Measurements from ENCODE around the gene CHRDL2. TPM values are rescaled to one million over a fixed set of nuclear protein-coding genes. Genes with fewer than 3 reads are reported as not detected.

CHRDL2 gene
- total and polyA plus RNA-seq, 2 of the 4 experiments (the other 2 are of a cell fraction), result 0.80 TPM; not detected in 1

GRCh38 chr11:74748211-74749126 is 17.2 kb upstream of the CHRDL2 start, which contains the start of gene RNF169:
Gene RNF169 (plus strand): TSS chr11:74748849. CDS start chr11:74748881, 32 bp downstream.
- Histone ChIP-seq H3K23ac (ENCODE audit: low read depth, low read length) (peak within 1 kb of the TSS; percentile 90), H2BK20ac (ENCODE audit: low read depth, low read length) (peak within 1 kb of the TSS; percentile 47; the same call in 1 of the 2 replicates), H2AK5ac (ENCODE audit: low read depth, low read length) (peak within 1 kb of the TSS; percentile 82), H3K9me3 (ENCODE audit: control insufficient read depth, insufficient read depth, low read length) (no peaks in the 10 kb centered on the region), H4K91ac (ENCODE audit: insufficient read depth, low read depth, low read length) (peak within 1 kb of the TSS; percentile 69), H3K9ac (ENCODE audit: low read depth, low read length) (peak within 1 kb of the TSS; percentile 89), H3K4ac (ENCODE audit: low read depth, low read length) (peak within 1 kb of the TSS; percentile 88), H3K4me3 (ENCODE audit: insufficient read depth, low read depth, low read length) (peak within 1 kb of the TSS; percentile 90), H4K20me1 (ENCODE audit: insufficient read depth, low read length) (peaks cover 4% of the 10 kb centered on the region; the same call in 1 of the 2 replicates), H3K79me1 (ENCODE audit: low read depth in 1 of 2, low read length in 2 of 2) (peaks cover 4 to 24% of the 10 kb centered on the region in 2 experiments; a peak in 2 of 4 replicates), H4K8ac (ENCODE audit: low read depth in 2 of 2, low read length in 2 of 2) (peak within 1 kb of the TSS; percentile 66 to 91), H3K9me1 (ENCODE audit: insufficient read depth, low read length) (peaks cover 10% of the 10 kb centered on the region), H3K36me3 (ENCODE audit: control insufficient read depth, insufficient read depth, low read length) (no peaks in the 10 kb centered on the region), H2BK120ac (ENCODE audit: low read depth, low read length) (peak within 1 kb of the TSS; percentile 43), H3K14ac (replicated peaks; ENCODE audit: low read depth, low read length) (peak within 1 kb of the TSS; percentile 93), H2AK9ac (replicated peaks; ENCODE audit: low read depth, low read length, poor library complexity) (peak within 1 kb of the TSS; percentile 95), H3K27ac (ENCODE audit: insufficient read depth, low read length) (peak within 1 kb of the TSS; percentile 85), H3K56ac (ENCODE audit: extremely low read depth, insufficient read depth, low read length) (no peak within 1 kb of the TSS; the same call in none of the 2 replicates), H3K4me1 (ENCODE audit: control insufficient read depth, insufficient read depth, low read length) (peaks cover 13% of the 10 kb centered on the region), H4K5ac (ENCODE audit: low read depth, low read length) (peak within 1 kb of the TSS; percentile 68), H2AFZ (replicated peaks; ENCODE audit: low read length, poor library complexity) (peak within 1 kb of the TSS; percentile 91), H3K18ac (ENCODE audit: low read depth, low read length) (peak within 1 kb of the TSS; percentile 68), H3K4me2 (ENCODE audit: low read depth, low read length) (peak within 1 kb of the TSS; percentile 91), H3K27me3 (ENCODE audit: control insufficient read depth, insufficient read depth, low read length) (no peaks in the 10 kb centered on the region), H2BK15ac (ENCODE audit: low read depth, low read length) (peak within 1 kb of the TSS; percentile 91; the same call in 2 of the 3 replicates), H2BK5ac (ENCODE audit: low read depth, low read length, poor library complexity, severe bottlenecking) (peak within 1 kb of the TSS; percentile 79)
- TF ChIP-seq USF2 (IDR thresholded peaks at IDR 0.05; ENCODE audit: low read depth, low read length) (no peak), MAFK (IDR thresholded peaks at IDR 0.05; ENCODE audit: low read depth, low read length) (no peak), SMC3 (IDR thresholded peaks at IDR 0.05; ENCODE audit: low read depth, low read length) (no peak), MAZ (IDR thresholded peaks at IDR 0.05; ENCODE audit: borderline replicate concordance, low read depth, low read length) (peak; percentile 78; the same call in 1 of the 2 replicates), RFX5 (IDR thresholded peaks at IDR 0.05; ENCODE audit: low read depth, low read length) (0 out of 2 replicates have a peak, but pooled peaks have one; percentile 40), ELK1 (IDR thresholded peaks at IDR 0.05; ENCODE audit: borderline replicate concordance, low read depth, low read length) (no peak), POLR2A (IDR thresholded peaks at IDR 0.05; ENCODE audit: low read depth, low read length) (peak; percentile 92), MXI1 (IDR thresholded peaks at IDR 0.05; ENCODE audit: borderline replicate concordance, low read depth, low read length) (no peak)
- peak; percentile 96 for DNase-seq
- dilution Hi-C loops (cut with HindIII; ENCODE audit: low sequenced_read_pairs, unreplicated experiment), result loop anchor here (25.0 kb wide), 1 partner anchor 136 kb away; no protein-coding TSS in a partner anchor
- in situ Hi-C loops (cut with MboI; ENCODE audit: low sequenced_read_pairs), result no loop called here
- intact Hi-C loops (cut with micrococcal nuclease), result loop anchor here (2.0 kb wide), 1 partner anchor 26 kb away; no protein-coding TSS in a partner anchor
- peak; percentile 99 for ATAC-seq (ENCODE audit: low read depth)
- 2% methylated on average over 21 of the region's 47 CpGs; no CpG with 5 or more reads in 1 of the 2 experiments for WGBS, 2 experiments (ENCODE audit: extremely low coverage in 2 of 2, insufficient read length in 1 of 2)
- ChIA-PET POLR2A (ENCODE audit: unreplicated experiment) (interaction anchor here (0.6 kb wide), 1 partner anchor 71 kb away, joined by 5 read pairs; no protein-coding TSS in a partner anchor), CTCF (interaction anchor here (0.7 kb wide), 1 partner anchor 46 kb away, joined by 3 read pairs; no protein-coding TSS in a partner anchor)
- no TSS peak for BruUV-seq (replicated peaks)
